ENCODE results near the gene CGRRF1. TPM values are rescaled to one million over a fixed set of nuclear protein-coding genes. Genes with fewer than 3 reads are reported as not detected.

CGRRF1 gene
- total RNA-seq, 1 donor from 2014 or later = 21.0 TPM

- no peak for DNase-seq
These were observed 19.8 kb upstream of the CGRRF1 start for GRCh38 chr14:54489731-54490444.

- DNase-seq = no peak
These were observed 19.1 kb upstream of the CGRRF1 start for GRCh38 chr14:54490445-54491175.

DNA sequence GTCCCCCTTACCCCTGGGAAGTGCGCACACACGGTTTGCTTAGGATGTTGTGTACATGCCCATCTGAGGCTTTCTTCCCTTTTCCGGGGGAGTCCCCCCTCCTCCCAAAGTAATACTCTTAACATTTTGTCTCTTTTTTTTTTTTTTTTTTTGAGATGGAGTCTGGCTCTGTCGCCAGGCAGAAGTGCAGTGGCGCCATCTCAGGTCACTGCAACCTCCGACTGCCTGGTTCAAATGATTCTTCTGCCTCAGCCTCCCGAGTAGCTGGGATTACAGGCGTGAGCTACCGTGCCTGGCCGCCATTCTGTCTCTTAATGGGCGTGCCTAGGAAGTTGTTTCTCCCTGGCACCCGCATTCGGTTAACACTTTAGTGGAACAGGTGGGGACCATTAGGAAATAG is 16.4 kb upstream of the CGRRF1 start:
- no peak for DNase-seq

- no peak for DNase-seq
These were observed 12.5 kb upstream of the CGRRF1 start for GRCh38 chr14:54497224-54497623.

DNA sequence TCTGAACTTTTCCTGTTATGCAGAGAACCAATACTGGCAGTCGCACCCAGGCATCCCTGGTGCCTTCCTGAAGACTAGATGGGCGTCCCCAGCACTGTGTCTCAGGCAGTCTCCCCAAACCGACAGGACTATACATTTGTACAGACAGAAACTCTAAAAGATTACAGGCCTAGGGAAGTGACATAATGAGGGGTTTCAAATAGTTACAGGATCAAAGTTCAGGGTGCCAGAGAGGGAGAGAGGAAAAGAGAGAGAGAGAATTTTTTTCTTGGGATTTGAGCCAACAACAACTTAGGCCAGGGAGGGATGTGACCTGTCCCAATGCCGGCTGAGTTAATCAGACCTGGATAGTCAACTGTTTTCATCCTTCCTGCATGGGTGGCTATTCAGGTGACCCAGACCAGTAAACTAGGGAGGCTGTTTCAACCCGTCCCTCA is 11.6 kb upstream of the CGRRF1 start:
- no peak for DNase-seq

DNA sequence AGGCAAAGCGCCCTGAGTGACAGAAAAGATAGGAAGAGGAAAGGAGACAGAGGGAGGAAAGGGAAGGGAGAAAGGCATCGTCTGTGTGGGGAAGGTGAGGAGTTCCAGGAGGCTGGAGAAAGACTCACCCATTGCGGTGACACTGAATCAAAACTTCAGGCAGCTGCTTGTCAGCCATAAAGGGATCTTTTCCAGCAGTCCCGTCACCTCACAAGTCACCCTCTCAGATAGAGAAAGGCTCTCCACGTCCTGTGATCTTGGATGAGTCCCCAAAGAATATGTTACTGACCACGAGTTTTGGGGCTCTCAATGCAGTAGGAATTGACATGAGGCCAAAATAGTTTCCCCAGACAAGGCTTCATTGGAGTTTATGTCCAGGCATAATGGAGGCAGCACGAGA is 11.1 kb upstream of the CGRRF1 start:
- no peak for DNase-seq

DNA sequence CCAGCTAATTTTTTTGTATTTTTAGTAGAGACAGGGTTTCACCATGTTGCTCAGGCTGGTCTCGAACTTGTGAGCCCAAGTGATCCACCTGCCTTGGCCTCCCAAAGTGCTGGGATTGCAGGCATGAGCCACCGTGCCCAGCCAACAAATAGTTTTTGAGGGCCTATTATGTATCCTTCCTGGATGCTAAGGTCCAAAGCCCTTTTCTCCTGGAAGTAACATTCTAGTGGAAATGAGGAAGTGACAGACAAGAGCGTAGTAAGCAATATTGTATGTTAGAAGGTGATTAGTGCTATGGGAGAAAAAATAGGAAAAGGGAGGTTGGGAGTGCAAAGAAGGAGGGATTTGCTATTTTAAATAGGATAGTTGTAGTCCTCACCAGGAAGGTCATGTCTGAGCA is 9.0 kb upstream of the CGRRF1 start:
- no peak for DNase-seq

- DNase-seq = no peak
These were observed 8.2 kb upstream of the CGRRF1 start for GRCh38 chr14:54501480-54501879.

- DNase-seq = no peak
These were observed 7.1 kb upstream of the CGRRF1 start for GRCh38 chr14:54502602-54503001.

- no peak for DNase-seq
These were observed 6.2 kb upstream of the CGRRF1 start for GRCh38 chr14:54503486-54503885.

- DNase-seq = no peak
These were observed 2.7 kb downstream of the CGRRF1 start for GRCh38 chr14:54512393-54512792.

DNA sequence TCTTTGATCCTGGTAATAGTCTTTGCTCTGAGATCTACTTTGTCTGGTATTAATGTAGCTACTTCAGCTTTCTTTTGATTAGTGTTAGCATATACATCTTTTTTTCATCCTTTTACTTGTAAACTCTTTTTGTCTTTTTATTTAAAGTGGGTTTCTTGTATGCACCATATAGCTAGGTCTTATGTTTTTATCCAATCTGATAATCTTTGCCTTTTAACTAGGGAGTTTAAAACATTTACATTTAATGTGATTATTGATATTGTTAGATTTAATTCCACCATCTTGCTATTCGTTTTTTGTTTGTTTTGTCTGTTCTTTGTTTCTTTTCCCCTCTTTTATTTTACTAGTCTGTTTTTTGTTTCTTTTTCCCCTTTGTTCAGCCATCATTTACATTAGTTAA is 6.0 kb downstream of the CGRRF1 start:
- no peak for DNase-seq

DNA sequence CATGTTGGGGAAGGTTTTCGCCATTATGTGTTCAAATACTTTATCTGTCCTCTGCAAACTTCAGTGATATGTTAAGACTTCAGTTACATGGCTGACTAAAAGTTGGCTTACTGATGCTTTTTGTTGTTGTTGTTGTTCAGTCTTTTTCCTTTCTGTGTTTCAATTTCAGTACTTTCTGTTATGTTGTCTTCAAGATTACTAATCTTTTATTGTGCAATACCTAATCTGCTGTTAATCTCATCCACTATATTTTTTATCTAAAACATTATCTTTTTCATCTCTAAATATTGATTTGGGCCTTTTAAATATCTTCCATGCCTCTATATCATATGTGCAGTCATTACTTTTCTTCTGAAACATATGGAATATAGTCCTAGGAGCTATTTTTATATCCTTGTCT is 7.0 kb downstream of the CGRRF1 start:
- no peak for DNase-seq

DNA sequence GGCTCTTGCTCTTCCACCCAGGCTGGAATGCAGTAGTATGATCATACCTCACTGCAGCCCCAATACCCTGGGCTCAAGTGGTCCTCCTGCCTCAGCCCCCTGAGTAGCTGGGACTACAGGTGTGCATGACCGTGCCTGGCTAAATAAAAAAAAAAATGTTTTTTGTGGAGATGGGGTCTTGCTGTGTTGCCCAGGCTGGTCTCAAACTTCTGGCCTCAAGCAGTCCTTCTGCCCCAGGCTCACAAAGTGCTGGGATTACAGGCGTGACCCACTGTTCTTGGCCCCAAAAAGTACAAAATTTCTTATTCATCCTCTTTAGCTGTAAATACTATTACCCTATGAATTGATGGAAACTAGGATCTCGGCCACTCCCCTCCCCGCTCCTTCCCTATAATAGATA is 14.7 kb downstream of the CGRRF1 start:
- DNase-seq = no peak

- DNase-seq = no peak
These were observed 19.3 kb downstream of the CGRRF1 start for GRCh38 chr14:54528973-54529372.

DNA sequence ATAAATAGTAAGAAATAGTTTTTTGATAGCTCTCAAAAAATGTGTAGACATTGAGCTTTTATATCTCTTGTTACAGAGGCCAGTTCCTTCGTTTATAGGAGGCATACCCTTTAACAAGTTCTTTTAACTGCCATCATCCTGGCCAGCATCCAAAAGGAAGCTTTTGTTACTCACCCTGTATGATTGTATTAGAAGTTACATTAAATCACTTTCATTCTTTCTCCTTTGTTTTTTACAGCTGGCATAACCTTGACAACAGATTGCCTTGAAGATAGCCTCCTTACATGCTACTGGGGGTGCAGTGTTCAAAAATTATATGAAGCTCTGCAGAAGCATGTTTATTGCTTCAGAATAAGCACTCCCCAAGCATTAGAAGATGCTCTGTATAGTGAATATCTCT is 20.1 kb downstream of the CGRRF1 start:
- no peak for DNase-seq

- no peak for DNase-seq
These were observed 22.7 kb downstream of the CGRRF1 start for GRCh38 chr14:54532111-54533012.

GRCh38 chr14:54533100-54533499 is 23.4 kb downstream of the CGRRF1 start:
- DNase-seq = no peak

DNA sequence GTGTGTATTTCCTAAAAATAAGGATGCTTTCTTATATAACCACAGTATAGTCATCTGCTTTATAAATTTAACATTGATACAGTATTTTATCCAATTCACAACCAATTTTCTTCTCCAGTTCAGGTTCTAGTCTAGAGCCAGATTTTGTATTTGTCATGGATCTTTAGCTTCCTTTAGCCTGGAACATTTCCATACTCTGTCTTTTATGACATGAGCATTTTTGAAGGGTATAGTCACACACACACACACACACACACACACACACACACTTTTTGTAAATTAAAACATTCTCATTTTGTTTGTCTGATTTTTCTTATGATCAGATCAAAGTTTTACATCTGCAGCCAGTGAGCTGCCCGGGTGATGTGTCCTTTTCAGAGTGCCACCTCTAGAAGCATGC is 25.4 kb downstream of the CGRRF1 start:
- no peak for DNase-seq

GRCh38 chr14:54535646-54536045 is 25.9 kb downstream of the CGRRF1 start:
- DNase-seq = no peak

DNA sequence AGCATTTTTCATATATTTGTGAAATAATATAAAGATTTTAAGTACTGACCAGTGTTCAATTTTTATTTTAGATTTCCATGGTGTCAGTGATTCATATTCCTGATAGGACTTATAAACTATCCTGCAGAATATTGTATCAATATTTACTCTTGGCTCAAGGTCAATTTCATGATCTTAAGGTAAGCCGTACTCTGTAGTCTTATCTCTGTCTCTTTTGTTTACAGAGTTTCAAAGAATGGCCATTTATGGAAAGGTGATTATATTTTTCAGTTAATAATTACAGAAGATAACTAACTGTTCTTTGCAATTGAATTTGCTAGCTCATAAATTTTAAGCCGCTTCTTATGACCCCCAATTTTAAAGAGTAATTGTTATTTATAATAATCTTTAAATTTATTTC is 27.9 kb downstream of the CGRRF1 start:
- no peak for DNase-seq

GRCh38 chr14:54538055-54538454 is 28.3 kb downstream of the CGRRF1 start:
- no peak for DNase-seq

GRCh38 chr14:54547583-54547982 is 37.9 kb downstream of the CGRRF1 start:
- DNase-seq = no peak

Measured in tongue (tissue), 2 donors.